Mucosa of descending colon (tissue), 3 donors: ENCODE data around the gene SKA2. TPM values are rescaled to one million over a fixed set of nuclear protein-coding genes. Genes with fewer than 3 reads are reported as not detected.

Source experiments
- ATAC-seq: fragments of 200-7000 bp; cut with Tn5 transposase; one replicate; pipeline ENCODE4 v1.9.1; 2020; ENCODE audit warnings: mild to moderate bottlenecking, moderate library complexity
- DNase-seq, 3 donors: peaks; one replicate each; pipeline ENCODE4 v3.0.0-alpha.2; 2020
- H3K36me3 ChIP-seq: fragments of 200-600 bp; one replicate; pipeline ENCODE4 v1.8.0; 2021; ENCODE audit warnings: low read depth, mild to moderate bottlenecking
- H3K4me1 ChIP-seq: fragments of 200-600 bp; one replicate; pipeline ENCODE4 v1.8.0; 2021; ENCODE audit warnings: low read depth, mild to moderate bottlenecking
- H3K4me3 ChIP-seq: fragments of 200-600 bp; one replicate; pipeline ENCODE4 v1.8.0; 2021; ENCODE audit warnings: mild to moderate bottlenecking
- H3K9me3 ChIP-seq: fragments of 200-600 bp; one replicate; pipeline ENCODE4 v1.8.0; 2021; ENCODE audit warnings: mild to moderate bottlenecking
- CTCF ChIP-seq: fragments of 200-600 bp; IDR thresholded peaks from one replicate; pipeline ENCODE4 v1.8.0; 2022; ENCODE audit warnings: antibody characterized with exemption, mild to moderate bottlenecking
- intact Hi-C, 2 donors: fragments of 100-400 bp; cut with DNase I in 1 of 2; cut with micrococcal nuclease in 1 of 2; formaldehyde crosslinking; loops; one replicate each; pipeline versions ENCODE4 v1.11.0 to v1.11.1; 2022; cut with DNase I, micrococcal nuclease
- long read RNA-seq, 2 donors: library from polyadenylated mRNA; unstranded; transcript quantifications; one replicate each; pipeline ENCODE4 v2.0.0, GENCODE V29; 2019 to 2021
- total RNA-seq, 3 donors: library from RNA; stranded (reverse); fragmentation: NEBNext Ultra II Directional in 2 of 3; extraction: Animal tissue kit (Norgen Biotek cat#: 25700) in 2 of 3; gene quantifications; one replicate each; pipeline versions ENCODE4 v1.2.1 to v1.2.4, GENCODE V29; 2021 to 2023
- donor health status: DM: no; HTN: no; CAD: no; lungs with moderate emphysema.
- donor health status: DM: no; HTN: no; CAD: no.
- donor health status: DM: no; HTN: yes; CAD: no.

The SKA2 gene, protein sequence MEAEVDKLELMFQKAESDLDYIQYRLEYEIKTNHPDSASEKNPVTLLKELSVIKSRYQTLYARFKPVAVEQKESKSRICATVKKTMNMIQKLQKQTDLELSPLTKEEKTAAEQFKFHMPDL
- 10 to 100 TPM; 15.7 to 30.0 (median 27.0) TPM for total RNA-seq
- long read RNA-seq, donor 1, partial matches to known transcripts: 0 of 8 reads
- long read RNA-seq, donor 1, other reads (novel, unspliced or antisense): 0 of 8 reads
- long read RNA-seq, donor 2, transcript SKA2-201 (4 exons, 2,798 nt): major isoform, 11 of 22 reads
- long read RNA-seq, donor 2, partial matches to known transcripts: 2 of 22 reads
- long read RNA-seq, donor 2, other reads (novel, unspliced or antisense): 4 of 22 reads

- peak within 1 kb of the TSS; percentile 40 for H3K4me3 ChIP-seq
- ATAC-seq (peak; percentile 94), DNase-seq (peak; percentile 95 to 97 (median 95))
- no peak for TF ChIP-seq CTCF
- intact Hi-C loops: no loop called here
- H3K36me3 ChIP-seq: peaks cover 6% of the 10 kb centered on the region
- H3K9me3 ChIP-seq: no peaks in the 10 kb centered on the region
- peaks cover 9% of the 10 kb centered on the region for H3K4me1 ChIP-seq
Measured at GRCh38 chr17:59154721-59155438, at the start of gene SKA2. Gene SKA2 (minus strand): TSS chr17:59155186. CDS start chr17:59155163, 23 bp downstream.

DNA sequence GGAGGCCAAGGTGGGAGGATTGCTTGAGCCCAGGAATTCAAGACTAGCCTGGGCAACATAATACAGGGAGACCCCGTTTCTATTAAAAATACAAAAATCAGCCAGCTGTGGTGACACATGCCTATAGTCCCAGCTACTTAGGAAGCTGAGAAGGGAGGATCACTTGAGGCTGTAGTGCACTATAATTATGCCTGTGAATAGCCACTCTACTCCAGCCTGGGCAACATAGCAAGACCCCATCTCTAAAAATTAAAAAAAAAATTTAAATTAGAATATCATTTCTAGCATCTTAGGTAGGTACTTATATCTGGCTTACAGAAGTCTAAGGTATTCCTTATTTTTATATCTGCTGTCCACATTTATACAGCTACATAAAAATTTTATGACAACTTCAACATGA lies 47.3 kb upstream of the SKA2 start:
- Histone ChIP-seq H3K4me1 (no peaks in the 10 kb centered on the region), H3K9me3 (no peaks in the 10 kb centered on the region), H3K36me3 (no peaks in the 10 kb centered on the region), H3K4me3 (no peak overlapping the region)
- intact Hi-C loops: no loop called here
- ATAC-seq (no peak), DNase-seq (no peak)
- no peak for TF ChIP-seq CTCF

DNA sequence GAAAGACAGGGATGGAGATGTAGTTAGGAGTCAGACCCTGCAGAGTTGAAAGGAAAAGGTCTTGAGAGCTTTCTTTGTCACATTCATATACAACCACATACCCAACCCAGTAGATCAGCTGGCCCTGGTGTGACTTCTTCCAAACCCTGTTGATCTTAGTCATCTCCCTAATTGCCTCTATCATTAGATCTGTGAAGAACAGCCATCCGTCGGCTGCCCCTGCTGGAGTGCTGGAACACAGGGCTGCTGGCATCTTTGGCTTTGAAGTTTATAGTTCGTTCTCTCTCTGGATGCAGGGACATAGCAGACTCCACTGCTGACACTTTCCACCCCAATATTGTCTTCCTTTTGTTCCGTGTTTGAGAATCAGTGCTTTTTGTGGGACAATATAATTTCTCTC lies 44.4 kb upstream of the SKA2 start:
- intact Hi-C loops: no loop called here
- H3K4me3 ChIP-seq: no peak overlapping the region
- ATAC-seq: no peak
- H3K36me3 ChIP-seq: no peaks in the 10 kb centered on the region
- no peak for DNase-seq
- TF ChIP-seq CTCF: no peak
- H3K9me3 ChIP-seq: no peaks in the 10 kb centered on the region
- no peaks in the 10 kb centered on the region for H3K4me1 ChIP-seq

- Histone ChIP-seq H3K4me1 (no peaks in the 10 kb centered on the region), H3K9me3 (no peaks in the 10 kb centered on the region), H3K4me3 (no peak overlapping the region), H3K36me3 (no peaks in the 10 kb centered on the region)
- no peak for TF ChIP-seq CTCF
- ATAC-seq (no peak), DNase-seq (no peak)
- intact Hi-C loops: no loop called here
Measured at GRCh38 chr17:59193336-59193862, 38.4 kb upstream of the SKA2 start.

- Histone ChIP-seq H3K36me3 (no peaks in the 10 kb centered on the region), H3K4me1 (no peaks in the 10 kb centered on the region), H3K9me3 (no peaks in the 10 kb centered on the region), H3K4me3 (no peak overlapping the region)
- no peak for TF ChIP-seq CTCF
- intact Hi-C loops: no loop called here
- no peak for ATAC-seq
- DNase-seq: no peak
Measured at GRCh38 chr17:59190806-59191205, 35.8 kb upstream of the SKA2 start.
